SK-N-SH (cell line): ENCODE results near the gene RRAD. TPM values are rescaled to one million over a fixed set of nuclear protein-coding genes. Genes with fewer than 3 reads are reported as not detected.

Source experiments
- CTCF ChIA-PET: fragments of 300-600, 350-600 bp; formaldehyde crosslinking; extraction: SDS; loops from one replicate; lab custom pipeline; 2021; lab: Yijun Ruan, JAX
- POLR2A ChIA-PET: fragments of 350-600 bp; sonication (Branson Sonifier 250); formaldehyde crosslinking; extraction: SDS; loops from one replicate; lab custom pipeline; 2020; ENCODE audit warnings: antibody characterized with exemption, inconsistent platforms; lab: Yijun Ruan, JAX
- DNase-seq: peaks from one replicate; pipeline ENCODE4 v3.0.0; 2012
- H2AFZ ChIP-seq: fragments of 200-600 bp; sonication (generic); 2 replicates; pipeline ENCODE4 v1.8.1; 2016; ENCODE audit warnings: antibody characterized with exemption, mild to moderate bottlenecking, low read depth
- H3F3A ChIP-seq: fragments of 200-600 bp; sonication (generic); replicated peaks from 2 replicates; pipeline ENCODE3; 2016; ENCODE audit warnings: antibody characterized with exemption, mild to moderate bottlenecking; ENCODE audit not compliant: insufficient read depth
- H3K27ac ChIP-seq, 2 experiments: fragments of 200-500 bp in 1 of 2; fragments of 200-600 bp in 1 of 2; sonication (Bioruptor generic) in 1 of 2; sonication (generic), shearing (Covaris generic) in 1 of 2; 2 replicates each; pipeline versions ENCODE4 v1.5.1 to v1.6.1; 2014 to 2016; ENCODE audit warnings: low read depth in 2 of 2, inconsistent platforms in 1 of 2, low read length in 1 of 2, mild to moderate bottlenecking in 1 of 2, mixed read lengths in 1 of 2
- H3K27me3 ChIP-seq: fragments of 200-600 bp; sonication (generic), shearing (Covaris generic); 2 replicates; pipeline ENCODE4 v1.6.1; 2016; ENCODE audit warnings: mixed run types; ENCODE audit not compliant: insufficient read depth
- H3K36me3 ChIP-seq, 2 experiments: fragments of 200-500 bp in 1 of 2; fragments of 200-600 bp in 1 of 2; sonication (Bioruptor generic) in 1 of 2; sonication (generic) in 1 of 2; replicated peaks in 1 of 2; 2 replicates each; pipeline versions ENCODE3 to v1.5.1; 2014 to 2016; ENCODE audit warnings: low read length in 1 of 2, mild to moderate bottlenecking in 1 of 2; ENCODE audit not compliant: insufficient read depth in 2 of 2, control insufficient read depth in 1 of 2
- H3K4me1 ChIP-seq, 2 experiments: fragments of 200-500 bp in 1 of 2; fragments of 200-600 bp in 1 of 2; sonication (Bioruptor generic) in 1 of 2; sonication (generic), shearing (Covaris generic) in 1 of 2; 2 replicates each; pipeline versions ENCODE4 v1.5.1 to v1.6.1; 2014 to 2016; ENCODE audit warnings: low read depth in 1 of 2, low read length in 1 of 2, mixed run types in 1 of 2; ENCODE audit not compliant: insufficient read depth in 2 of 2, control insufficient read depth in 1 of 2
- H3K4me2 ChIP-seq: fragments of 200-600 bp; sonication (generic), shearing (Covaris generic); 2 replicates; pipeline ENCODE4 v1.6.1; 2017; ENCODE audit warnings: mixed run types
- H3K4me3 ChIP-seq, 2 experiments: fragments of 200-500 bp in 1 of 2; fragments of 200-600 bp in 1 of 2; sonication (Bioruptor generic) in 1 of 2; sonication (generic), shearing (Covaris generic) in 1 of 2; 2 replicates each; pipeline versions ENCODE4 v1.5.1 to v1.8.1; 2014 to 2016; ENCODE audit warnings: low read depth in 2 of 2, inconsistent platforms in 1 of 2, low read length in 1 of 2, mild to moderate bottlenecking in 1 of 2, mixed read lengths in 1 of 2, moderate library complexity in 1 of 2
- H3K79me2 ChIP-seq: fragments of 200-600 bp; sonication (generic); 2 replicates; pipeline ENCODE4 v1.8.1; 2017; ENCODE audit warnings: mild to moderate bottlenecking; ENCODE audit not compliant: insufficient read depth
- H3K9ac ChIP-seq: fragments of 200-600 bp; sonication (generic); 2 replicates; pipeline ENCODE4 v1.6.1; 2017; ENCODE audit warnings: mixed run types
- H3K9me2 ChIP-seq: fragments of 200-600 bp; sonication (generic); 2 replicates; pipeline ENCODE4 v1.6.1; 2017; ENCODE audit warnings: mixed run types
- H3K9me3 ChIP-seq: fragments of 200-600 bp; sonication (generic); 2 replicates; pipeline ENCODE4 v1.6.1; 2017; ENCODE audit warnings: mixed run types, mild to moderate bottlenecking, moderate library complexity
- H4K20me1 ChIP-seq: fragments of 200-600 bp; sonication (generic); 2 replicates; pipeline ENCODE4 v1.6.1; 2017; ENCODE audit warnings: mild to moderate bottlenecking, mixed run types; ENCODE audit not compliant: insufficient read depth
- FOSL2 ChIP-seq: IDR thresholded peaks from 2 replicates; pipeline ENCODE4 v1.4.0; 2012; ENCODE audit warnings: low read depth, mild to moderate bottlenecking, moderate library complexity, borderline replicate concordance
- FOXM1 ChIP-seq: IDR thresholded peaks from 2 replicates; pipeline ENCODE4 v1.4.0; 2012; ENCODE audit warnings: low read depth, mild to moderate bottlenecking
- GABPA ChIP-seq: IDR thresholded peaks from 2 replicates; pipeline ENCODE4 v1.4.0; 2012; ENCODE audit warnings: low read depth, mild to moderate bottlenecking
- JUND ChIP-seq: IDR thresholded peaks from 2 replicates; pipeline ENCODE4 v1.4.0; 2012
- MAX ChIP-seq: IDR thresholded peaks from 2 replicates; pipeline ENCODE4 v1.4.0; 2012; ENCODE audit warnings: low read depth
- MEF2A ChIP-seq: IDR thresholded peaks from 2 replicates; pipeline ENCODE4 v1.4.0; 2012; ENCODE audit warnings: low read depth, borderline replicate concordance
- MXI1 ChIP-seq: IDR thresholded peaks from 2 replicates; pipeline ENCODE4 v1.6.1; 2012; ENCODE audit warnings: mild to moderate bottlenecking, low read depth, low read length, improper control_type of control experiment
- NFIC ChIP-seq: IDR thresholded peaks from 2 replicates; pipeline ENCODE4 v1.4.0; 2012; ENCODE audit warnings: borderline replicate concordance
- NRF1 ChIP-seq: IDR thresholded peaks from 2 replicates; pipeline ENCODE4 v1.6.1; 2012; ENCODE audit warnings: low read depth, mild to moderate bottlenecking, low read length
- POLR2AphosphoS5 ChIP-seq: IDR thresholded peaks from 2 replicates; pipeline ENCODE4 v1.6.1; 2012; ENCODE audit warnings: low read depth, low read length
- RAD21 ChIP-seq: IDR thresholded peaks from 2 replicates; pipeline ENCODE4 v1.6.1; 2012; ENCODE audit warnings: mild to moderate bottlenecking, low read length
- RCOR1 ChIP-seq: fragments of 150-350 bp; IDR thresholded peaks from 2 replicates; pipeline ENCODE4 v1.6.1; 2017; ENCODE audit warnings: antibody characterized with exemption, low read length
- RFX5 ChIP-seq: IDR thresholded peaks from 2 replicates; pipeline ENCODE4 v1.6.1; 2012; ENCODE audit warnings: mild to moderate bottlenecking, improper control_type of control experiment, low read length
- RXRA ChIP-seq: IDR thresholded peaks from 2 replicates; pipeline ENCODE4 v1.4.0; 2012; ENCODE audit warnings: low read depth, mild to moderate bottlenecking, borderline replicate concordance
- SIN3A ChIP-seq: IDR thresholded peaks from 2 replicates; pipeline ENCODE4 v1.6.1; 2012; ENCODE audit warnings: low read depth, mild to moderate bottlenecking, low read length, moderate library complexity, borderline replicate concordance
- TAF1 ChIP-seq: IDR thresholded peaks from 2 replicates; pipeline ENCODE4 v1.6.1; 2012; ENCODE audit warnings: low read depth, mild to moderate bottlenecking, low read length, moderate library complexity, borderline replicate concordance
- TCF12 ChIP-seq: IDR thresholded peaks from 2 replicates; pipeline ENCODE4 v1.4.0; 2012
- TEAD4 ChIP-seq: IDR thresholded peaks from 2 replicates; pipeline ENCODE4 v1.4.0; 2012; ENCODE audit warnings: mild to moderate bottlenecking, borderline replicate concordance; ENCODE audit not compliant: insufficient read depth
- USF1 ChIP-seq: IDR thresholded peaks from 2 replicates; pipeline ENCODE4 v1.4.0; 2012; ENCODE audit warnings: low read depth, borderline replicate concordance
- USF2 ChIP-seq: fragments of 150-350 bp; IDR thresholded peaks from 2 replicates; pipeline ENCODE4 v1.6.1; 2017; ENCODE audit warnings: antibody characterized with exemption, low read length, low read depth, borderline replicate concordance
- YY1 ChIP-seq: IDR thresholded peaks from 2 replicates; pipeline ENCODE4 v1.4.0; 2012; ENCODE audit warnings: low read depth, mild to moderate bottlenecking
- WGBS: methylation state at CpG from one replicate; pipeline ENCODE4 v1.1.6; 2017; ENCODE audit warnings: low lambda C conversion rate; 5-methylcytosine and 5-hydroxymethylcytosine counted together
- polyA plus RNA-seq, 3 experiments: library from polyadenylated mRNA; depleted of rRNA; stranded (reverse); fragments of >200 nt; gene quantifications; 2 replicates each; pipeline ENCODE4 v1.2.3, GENCODE V29; 2012
- TF ChIP-seq, protein P1 (sequence below): IDR thresholded peaks from 2 replicates; pipeline ENCODE4; 2012

RRAD gene
- polyA plus RNA-seq, 1 of the 3 experiments (the other 2 are of a cell fraction), result 9.3 TPM

- H3K4me1 ChIP-seq, result no peaks in the 10 kb centered on the region
- WGBS, result 89% methylated on average over 7 of the region's 7 CpGs
- no peak overlapping the region for H3K4me2 ChIP-seq
- no peak overlapping the region for H3K27ac ChIP-seq
- H3K9me3 ChIP-seq, result no peaks in the 10 kb centered on the region
- H2AFZ ChIP-seq, result no peak overlapping the region
- POLR2A ChIA-PET, result no interaction called here
- no peaks in the 10 kb centered on the region for H4K20me1 ChIP-seq
- H3K36me3 ChIP-seq, result no peaks in the 10 kb centered on the region
- DNase-seq, result no peak
- H3K9ac ChIP-seq, result no peak overlapping the region
- no peaks in the 10 kb centered on the region for H3F3A ChIP-seq
- H3K79me2 ChIP-seq, result no peaks in the 10 kb centered on the region
- CTCF ChIA-PET, result interaction anchor here (1.0 to 1.2 kb wide), 2 partner anchors 14 to 19 kb away, joined by 4 to 6 read pairs; no protein-coding TSS in a partner anchor
- TF ChIP-seq TAF1 (no peak), RFX5 (no peak), RXRA (no peak), MEF2A (no peak), TCF12 (no peak), FOSL2 (no peak), NRF1 (no peak), POLR2AphosphoS5 (no peak), GABPA (no peak), USF1 (no peak)
- H3K4me3 ChIP-seq, result no peak overlapping the region
- H3K9me2 ChIP-seq, result no peaks in the 10 kb centered on the region
- H3K27me3 ChIP-seq, result no peaks in the 10 kb centered on the region
Observed at GRCh38 chr16:66914541-66914940, 10.8 kb downstream of the RRAD start.

GRCh38 chr16:66913711-66914110 lies 11.6 kb downstream of the RRAD start:
- H3K27ac ChIP-seq, result no peak overlapping the region
- H3K27me3 ChIP-seq, result no peaks in the 10 kb centered on the region
- H3K36me3 ChIP-seq, result no peaks in the 10 kb centered on the region
- TF ChIP-seq RXRA (no peak), MEF2A (no peak), FOXM1 (no peak), TAF1 (no peak), MAX (no peak), MXI1 (no peak), JUND (no peak), SIN3A (no peak), RCOR1 (no peak), YY1 (no peak), GABPA (no peak), NRF1 (no peak), USF1 (no peak), USF2 (no peak), TEAD4 (no peak), NFIC (no peak), RAD21 (no peak)
- TF ChIP-seq, protein P1, sequence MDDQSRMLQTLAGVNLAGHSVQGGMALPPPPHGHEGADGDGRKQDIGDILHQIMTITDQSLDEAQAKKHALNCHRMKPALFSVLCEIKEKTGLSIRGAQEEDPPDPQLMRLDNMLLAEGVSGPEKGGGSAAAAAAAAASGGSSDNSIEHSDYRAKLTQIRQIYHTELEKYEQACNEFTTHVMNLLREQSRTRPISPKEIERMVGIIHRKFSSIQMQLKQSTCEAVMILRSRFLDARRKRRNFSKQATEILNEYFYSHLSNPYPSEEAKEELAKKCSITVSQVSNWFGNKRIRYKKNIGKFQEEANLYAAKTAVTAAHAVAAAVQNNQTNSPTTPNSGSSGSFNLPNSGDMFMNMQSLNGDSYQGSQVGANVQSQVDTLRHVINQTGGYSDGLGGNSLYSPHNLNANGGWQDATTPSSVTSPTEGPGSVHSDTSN, result no peak
- H3K9ac ChIP-seq, result no peak overlapping the region
- H3K4me2 ChIP-seq, result no peak overlapping the region
- DNase-seq, result no peak
- H3K9me2 ChIP-seq, result no peaks in the 10 kb centered on the region
- CTCF ChIA-PET, result interaction anchor here (0.9 to 5.7 kb wide), 5 partner anchors 12 to 256 kb away, joined by 3 to 40 read pairs (median 3); partner anchors contain the start of genes NOL3 and RRAD
- H3K9me3 ChIP-seq, result no peaks in the 10 kb centered on the region
- H3K4me1 ChIP-seq, result no peaks in the 10 kb centered on the region
- H3K79me2 ChIP-seq, result no peaks in the 10 kb centered on the region
- 54% methylated on average over 4 of the region's 4 CpGs for WGBS
- H3F3A ChIP-seq, result no peaks in the 10 kb centered on the region
- H4K20me1 ChIP-seq, result no peaks in the 10 kb centered on the region
- H2AFZ ChIP-seq, result no peak overlapping the region
- POLR2A ChIA-PET, result no interaction called here
- H3K4me3 ChIP-seq, result no peak overlapping the region
